ENCODE data around the gene PAEP.
"Not testable (repeated sequence)": the region's sequence is repeated elsewhere in the genome, so short reads cannot be mapped to it uniquely, and the experiment has no call there.

Gene PAEP

DNA sequence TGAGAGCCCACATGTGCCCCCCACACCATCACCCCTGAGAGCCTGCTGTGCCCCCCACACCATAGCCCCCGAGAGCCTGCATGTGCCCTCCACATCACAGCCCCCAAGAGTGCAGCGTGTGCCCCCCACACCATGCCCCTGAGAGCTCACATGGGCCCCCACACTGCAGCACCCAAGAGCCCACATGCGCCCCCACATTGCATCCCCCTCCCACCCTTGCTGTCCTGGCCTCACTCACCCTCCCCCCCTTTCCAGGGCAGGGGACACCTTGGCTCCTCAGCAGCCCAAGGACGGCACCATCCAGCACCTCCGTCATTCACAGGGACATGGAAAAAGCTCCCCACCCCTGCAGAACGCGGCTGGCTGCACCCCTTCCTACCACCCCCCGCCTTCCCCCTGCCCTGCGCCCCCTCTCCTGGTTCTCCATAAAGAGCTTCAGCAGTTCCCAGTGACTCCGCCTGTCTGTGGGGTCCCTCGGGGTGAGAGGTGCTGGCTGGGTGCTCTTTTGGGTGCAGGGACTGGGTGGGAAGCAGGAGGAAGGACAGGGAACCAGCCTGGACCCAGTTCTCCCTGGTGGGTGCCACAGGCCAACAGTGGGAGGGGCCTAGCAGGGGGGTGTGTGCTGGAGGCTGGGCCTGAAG is 35.3 kb upstream of the PAEP start:
- no peak for DNase-seq (ENCODE audit: low spot score)

DNA sequence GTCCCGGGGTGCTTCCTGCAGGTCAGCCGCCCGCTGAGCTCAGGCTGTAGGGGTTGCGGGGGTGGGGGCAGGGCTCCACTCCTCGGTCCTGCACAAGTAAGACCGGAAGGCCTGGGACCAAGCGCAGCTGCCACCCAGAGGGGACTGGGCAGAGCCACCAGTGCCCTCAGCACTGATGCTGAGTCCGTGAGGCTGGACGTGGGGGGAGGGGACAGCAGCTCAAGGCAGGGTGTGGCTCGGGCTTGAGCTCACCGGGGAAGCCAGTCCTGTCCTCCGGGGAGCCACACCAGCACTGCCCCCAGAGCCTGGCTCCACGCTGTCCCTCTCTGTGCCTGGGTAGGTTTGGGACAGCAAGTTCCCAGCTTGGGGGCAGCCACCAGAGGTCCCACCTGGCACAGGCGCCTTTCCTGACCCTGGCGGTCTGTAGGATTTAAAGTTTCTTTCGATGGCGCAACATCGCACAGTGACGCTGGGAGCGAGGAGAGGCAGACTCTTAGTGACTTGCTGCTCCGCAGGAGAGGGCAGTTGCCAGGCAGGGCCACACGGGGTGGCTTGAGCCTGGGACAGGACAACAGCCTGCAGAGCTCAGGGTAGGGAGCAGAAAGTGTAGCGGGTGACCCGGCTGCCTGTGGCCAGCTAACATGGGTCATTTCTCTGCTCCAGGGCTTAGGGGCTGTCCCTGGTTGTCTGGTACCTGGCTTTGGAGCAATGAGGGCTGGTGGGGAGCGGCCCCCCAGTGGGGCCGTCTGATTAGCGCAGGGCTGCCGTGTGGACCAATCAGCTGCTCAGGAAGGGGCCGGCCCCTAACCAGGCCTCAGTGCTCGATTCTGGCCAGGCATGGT is 34.6 kb upstream of the PAEP start:
- no peak for DNase-seq (ENCODE audit: low spot score)

DNA sequence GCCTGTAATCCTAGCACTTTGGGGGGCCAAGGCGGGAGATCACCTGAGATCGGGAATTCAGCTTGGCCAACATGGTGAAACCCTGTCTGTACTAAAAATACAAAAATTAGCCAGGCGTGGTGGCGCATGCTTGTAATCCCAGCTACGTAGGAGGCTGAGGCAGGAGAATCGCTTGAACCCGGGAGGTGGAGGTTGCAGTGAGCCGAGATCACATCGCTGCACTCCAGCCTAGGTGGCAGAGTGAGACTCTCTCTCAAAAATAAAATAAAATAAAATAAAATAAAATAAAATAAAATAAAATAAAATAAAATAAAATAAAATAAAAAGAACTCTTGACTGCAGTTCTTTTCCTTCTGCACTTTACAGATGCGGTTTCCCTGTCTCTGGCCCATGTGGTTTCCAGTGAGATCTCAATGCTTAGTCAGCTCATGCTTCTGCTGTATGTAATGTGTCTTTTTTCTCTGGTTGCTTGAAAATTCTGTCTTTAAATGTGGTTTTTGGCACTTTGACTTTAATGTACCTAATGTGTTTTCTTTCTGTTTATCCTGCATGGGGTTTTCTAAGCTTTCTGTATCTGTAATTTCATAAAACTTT is 32.6 kb upstream of the PAEP start:
- not testable (repeated sequence) for DNase-seq (ENCODE audit: low spot score)

DNA sequence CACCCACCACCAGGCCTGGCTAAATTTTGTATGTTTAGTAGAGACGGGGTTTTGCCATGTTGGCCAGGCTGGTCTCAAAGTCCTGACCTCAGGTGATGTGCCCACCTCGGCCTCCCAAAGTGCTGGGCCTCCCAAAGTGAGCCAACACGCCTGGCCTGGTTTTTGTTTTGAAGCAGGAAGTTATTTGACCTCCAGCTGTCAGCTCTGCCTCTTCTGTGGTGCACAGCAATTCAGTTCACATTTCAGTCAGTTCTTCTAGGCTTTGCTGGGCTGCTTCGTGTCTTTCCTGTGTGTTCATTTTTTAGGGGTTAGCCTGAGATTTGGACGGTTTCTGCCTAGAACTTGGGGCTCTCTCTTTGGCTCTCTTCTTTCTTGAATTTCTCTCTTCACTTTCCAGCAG is 31.4 kb upstream of the PAEP start:
- DNase-seq (ENCODE audit: low spot score) = no peak

DNA sequence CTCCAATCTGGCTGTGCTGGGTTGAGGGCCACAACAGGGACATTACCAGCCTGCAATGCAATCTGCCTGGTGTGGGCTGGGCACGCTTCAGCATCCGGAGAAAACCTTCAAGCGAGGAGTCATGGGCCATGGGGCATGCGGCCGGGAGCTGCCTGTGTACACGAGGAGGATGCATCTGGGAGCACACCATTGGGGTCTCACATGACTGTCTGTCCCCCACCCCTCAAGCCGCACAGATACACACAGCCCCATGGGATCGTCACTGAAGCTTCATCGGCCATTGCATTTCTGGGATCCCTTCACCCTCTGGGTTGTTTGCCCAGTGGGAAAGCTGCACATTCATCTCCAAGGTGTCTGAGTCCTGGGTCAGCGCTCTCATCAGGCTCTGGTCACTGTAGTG is 30.5 kb upstream of the PAEP start:
- no peak for DNase-seq (ENCODE audit: low spot score)

DNA sequence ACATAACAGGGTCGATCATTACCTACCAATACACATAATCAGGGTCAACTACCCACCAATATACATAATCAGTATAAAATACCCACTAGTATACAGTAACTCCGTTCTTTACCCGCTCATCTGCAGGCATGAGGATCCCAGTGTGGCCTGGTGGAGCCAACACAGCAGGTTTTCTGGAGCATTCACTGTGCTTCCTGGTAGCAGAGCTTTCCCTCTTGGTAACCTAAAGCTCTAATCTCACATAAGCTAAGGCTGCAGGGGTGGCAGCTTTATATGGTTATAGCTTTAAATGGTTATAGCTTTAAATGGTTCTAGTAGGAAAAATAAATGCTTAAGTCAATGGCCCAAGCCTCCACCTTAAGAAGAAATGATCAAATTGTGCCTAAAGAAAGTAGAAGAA is 28.4 kb upstream of the PAEP start:
- no peak for DNase-seq (ENCODE audit: low spot score)

DNA sequence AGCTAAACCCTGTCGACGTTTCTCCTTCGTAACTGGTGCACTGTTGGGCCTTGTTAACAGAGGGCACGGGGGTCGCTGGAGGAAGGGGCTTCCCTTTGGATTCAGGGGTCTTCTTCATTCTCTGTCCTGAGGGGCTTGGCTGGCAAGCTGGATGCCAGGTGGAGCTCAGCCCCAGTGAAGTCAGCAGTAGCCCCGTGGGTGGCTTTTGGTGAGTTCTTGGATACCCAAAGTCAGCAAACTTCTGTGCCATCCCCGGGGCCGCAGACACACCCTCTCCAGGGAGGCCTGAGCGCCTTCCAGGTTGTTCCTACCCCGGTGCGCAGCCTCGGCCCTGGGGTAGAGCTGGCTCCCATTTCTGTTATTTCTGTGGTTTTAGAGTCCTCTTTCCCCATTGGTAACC is 27.9 kb upstream of the PAEP start:
- no peak for DNase-seq (ENCODE audit: low spot score)

DNA sequence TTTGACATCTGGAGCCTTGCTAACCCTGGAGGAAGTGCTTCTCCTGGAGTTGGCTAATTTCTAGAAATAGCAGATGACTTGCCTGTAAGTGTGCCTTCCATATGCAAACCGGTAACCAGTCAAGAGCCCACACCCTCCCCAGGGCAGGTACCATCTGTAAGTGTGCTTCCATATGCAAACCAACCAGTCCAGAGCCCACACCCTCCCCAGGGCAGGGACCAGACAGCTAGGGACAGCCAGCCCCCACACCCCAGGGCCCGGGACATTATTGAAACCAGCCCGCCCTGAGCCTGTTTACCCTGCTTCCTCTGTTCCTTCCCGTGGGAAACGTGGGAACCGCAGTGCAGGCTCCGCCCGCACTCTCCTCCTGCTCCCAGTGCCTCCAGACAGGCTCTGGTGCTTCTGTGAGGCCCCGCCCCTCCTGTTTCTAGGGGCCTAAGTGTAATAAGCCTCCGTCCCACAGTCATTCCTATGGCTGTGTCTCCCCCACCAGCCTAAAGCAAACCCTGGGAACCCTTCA is 27.3 kb upstream of the PAEP start:
- not testable (repeated sequence) for DNase-seq (ENCODE audit: low spot score)

DNA sequence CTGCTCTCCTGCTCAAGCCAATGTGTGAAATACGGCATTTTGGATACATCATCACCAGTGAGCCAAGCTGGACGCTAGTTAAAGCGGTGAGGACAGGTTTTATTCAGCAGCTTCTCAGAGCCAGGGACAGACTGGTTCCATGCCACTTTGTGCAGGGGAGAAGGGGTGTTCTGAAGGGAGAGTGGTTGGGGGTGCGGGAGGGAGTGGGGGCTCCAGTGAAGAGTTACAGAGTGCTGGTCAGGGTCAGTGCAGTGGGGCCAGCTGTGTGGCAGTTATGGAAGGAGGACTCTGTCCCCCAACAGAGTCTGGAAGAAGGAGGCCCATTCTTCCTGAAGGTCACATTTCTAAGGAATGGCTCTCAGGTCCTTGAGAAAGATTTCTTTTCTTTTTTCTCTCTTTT is 26.7 kb upstream of the PAEP start:
- not testable (repeated sequence) for DNase-seq (ENCODE audit: low spot score)

DNA sequence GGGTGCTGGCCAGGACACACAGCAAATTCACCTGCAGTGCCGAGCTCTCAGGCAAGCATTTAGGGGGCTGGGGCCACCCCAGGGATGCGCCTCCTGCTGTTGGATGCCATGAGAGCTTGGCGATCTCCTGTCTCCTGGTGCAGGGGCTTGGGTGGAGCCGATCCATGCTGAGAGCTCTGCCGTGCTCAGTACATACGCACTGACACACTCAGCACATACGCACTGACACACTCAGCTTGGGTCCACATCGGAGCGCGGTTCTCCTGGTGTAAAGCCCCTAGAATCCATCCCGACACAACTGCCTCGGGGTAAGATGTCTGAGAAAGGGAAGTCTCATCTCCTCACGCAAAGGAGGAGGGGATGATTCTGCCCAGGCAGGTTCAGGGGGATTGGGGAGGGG is 25.9 kb upstream of the PAEP start:
- not testable (repeated sequence) for DNase-seq (ENCODE audit: low spot score)

DNA sequence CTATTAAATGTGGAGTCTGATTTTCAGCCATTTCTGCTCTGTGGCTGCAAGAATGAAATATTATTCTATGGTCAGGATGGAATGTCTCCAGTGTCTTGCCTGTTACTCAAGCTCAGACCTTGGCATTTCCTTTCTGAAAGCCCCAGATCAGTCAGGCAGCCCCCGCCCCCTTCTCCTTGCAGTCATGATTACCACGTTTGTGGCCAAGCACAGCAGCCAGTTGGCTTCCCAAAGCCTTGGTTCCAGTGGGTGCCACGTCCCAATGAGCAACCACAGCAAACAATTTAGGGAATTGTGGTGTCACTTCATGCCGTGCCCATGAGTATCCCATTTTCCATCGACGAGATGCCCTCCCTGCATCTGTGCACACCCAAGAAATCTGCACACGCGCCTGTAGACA is 25.3 kb upstream of the PAEP start:
- no peak for DNase-seq (ENCODE audit: low spot score)

DNA sequence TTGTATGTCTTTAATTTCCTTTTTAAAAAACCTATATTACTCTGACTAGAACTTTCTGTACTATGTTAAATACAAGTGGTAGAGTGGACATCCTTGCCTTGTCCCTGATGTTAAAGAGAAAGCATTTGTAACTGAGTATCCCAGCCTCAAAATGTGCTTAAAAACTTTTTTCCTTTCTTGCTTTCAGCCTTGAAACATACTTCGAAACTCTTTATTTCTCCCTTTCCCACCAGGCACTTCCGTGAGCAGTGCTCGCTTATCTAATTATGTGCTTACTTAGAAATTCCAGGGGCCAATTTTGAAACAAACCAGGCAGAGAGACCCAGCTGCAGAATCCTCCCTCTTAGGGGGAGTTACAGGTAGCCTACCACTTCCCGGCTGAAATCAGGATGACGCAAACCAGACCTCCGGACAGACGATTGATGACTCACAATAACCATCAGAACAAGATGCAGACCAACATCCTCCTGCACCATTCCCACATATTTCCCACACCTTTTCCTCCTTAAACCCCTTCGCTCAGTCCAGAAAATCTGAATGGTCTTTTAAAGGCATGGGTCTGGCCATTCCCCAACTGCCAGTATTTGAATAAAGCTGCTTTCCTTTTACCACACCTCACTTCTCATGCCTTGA is 18.2 kb upstream of the PAEP start:
- DNase-seq (ENCODE audit: low spot score) = not testable (repeated sequence)

DNA sequence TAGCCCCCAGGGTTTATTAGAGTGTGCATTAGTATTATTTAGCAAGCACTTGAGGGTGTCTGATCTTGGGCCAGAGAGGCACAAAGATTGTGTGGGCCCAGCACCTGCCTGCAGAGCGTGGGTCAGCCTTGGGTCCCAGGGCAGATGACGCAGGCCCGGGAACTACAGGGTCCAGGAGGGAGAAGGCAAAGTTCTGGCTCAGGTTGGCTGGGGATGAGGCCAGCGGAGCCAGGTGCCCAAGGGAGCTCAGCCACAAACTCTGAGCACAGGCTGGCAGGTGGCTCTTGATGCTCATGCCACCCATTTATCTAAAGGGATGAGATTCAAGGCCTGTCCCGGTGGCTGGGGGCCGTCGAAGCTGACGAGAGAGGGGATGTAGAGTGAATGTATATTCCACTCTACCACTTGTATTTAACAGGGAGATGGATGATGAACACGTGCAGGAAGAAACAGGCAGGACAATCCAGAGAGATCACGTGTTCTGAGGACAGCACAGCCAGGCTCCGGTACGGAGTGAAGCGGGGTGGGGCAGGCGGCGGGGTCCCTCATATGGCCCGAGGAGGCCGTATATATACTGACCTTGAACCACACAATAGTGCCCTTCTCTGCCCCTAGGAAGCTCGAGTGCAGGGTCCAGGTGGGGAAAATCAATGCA is 16.4 kb upstream of the PAEP start:
- no peak for DNase-seq (ENCODE audit: low spot score)

DNA sequence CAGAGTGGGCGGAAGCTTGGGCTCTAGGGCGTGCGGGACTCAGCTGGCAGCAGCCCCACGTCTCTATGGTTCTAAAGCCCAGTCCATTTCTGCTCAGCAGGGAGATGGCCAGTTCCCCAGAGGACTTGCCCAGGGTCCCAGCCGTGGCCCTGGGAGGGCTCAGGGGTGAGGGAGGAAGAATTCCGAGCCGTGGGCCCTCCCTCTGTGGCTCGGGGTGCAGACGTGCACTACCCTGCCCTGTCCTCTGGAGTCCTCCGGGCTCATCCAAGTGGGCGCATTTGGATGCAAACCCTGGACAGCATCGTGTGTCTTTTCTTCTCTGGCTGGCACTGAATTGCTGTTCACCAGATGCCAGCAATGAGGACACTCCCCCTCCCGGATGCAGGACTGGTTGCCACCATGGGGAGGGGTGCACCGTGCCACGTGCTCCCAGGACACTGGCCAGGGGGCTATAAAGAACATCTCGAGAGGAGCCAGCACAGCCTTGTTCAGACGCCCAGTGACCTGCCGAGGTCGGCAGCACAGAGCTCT is 15.8 kb upstream of the PAEP start, which contains the start of gene OBP2A:
OBP2A (plus strand) TSS at position 481 of the 531 bp plus-strand sequence. CDS start 55 bp downstream, outside the sequence.
- not testable (repeated sequence) for DNase-seq (ENCODE audit: low spot score)

DNA sequence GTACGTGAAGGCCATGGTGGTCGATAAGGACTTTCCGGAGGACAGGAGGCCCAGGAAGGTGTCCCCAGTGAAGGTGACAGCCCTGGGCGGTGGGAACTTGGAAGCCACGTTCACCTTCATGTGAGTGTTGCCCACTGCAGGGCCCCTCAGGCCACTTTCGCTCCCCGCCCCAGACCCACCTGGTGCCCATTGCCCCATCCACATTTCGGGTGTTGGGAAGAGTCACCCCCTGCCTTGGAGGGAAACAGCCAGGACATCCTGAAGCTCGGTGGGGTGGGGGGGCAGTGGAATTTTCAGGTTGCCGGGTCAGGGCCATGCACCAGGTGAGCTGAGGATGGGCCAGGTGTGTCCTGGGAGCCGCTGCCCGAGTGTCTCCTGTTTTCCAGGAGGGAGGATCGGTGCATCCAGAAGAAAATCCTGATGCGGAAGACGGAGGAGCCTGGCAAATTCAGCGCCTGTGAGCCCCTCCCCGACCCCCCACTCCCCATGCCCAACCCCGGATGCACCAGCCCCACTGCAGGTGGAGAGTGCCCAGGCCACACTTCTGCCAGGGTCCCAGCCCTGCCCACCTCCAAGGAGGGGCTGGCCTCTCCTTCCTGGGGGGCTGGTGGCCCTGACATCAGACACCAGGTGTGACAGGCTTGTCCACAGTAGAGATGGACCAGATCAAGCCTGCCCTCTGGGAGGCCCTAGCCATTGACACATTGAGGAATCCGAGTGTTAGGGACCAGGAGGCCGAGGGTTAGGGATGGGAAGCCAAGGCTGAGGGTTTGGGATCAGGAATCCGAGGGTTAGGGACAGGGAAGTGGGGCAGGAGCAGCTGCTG is 14.6 kb upstream of the PAEP start:
- not testable (repeated sequence) for DNase-seq (ENCODE audit: low spot score)

DNA sequence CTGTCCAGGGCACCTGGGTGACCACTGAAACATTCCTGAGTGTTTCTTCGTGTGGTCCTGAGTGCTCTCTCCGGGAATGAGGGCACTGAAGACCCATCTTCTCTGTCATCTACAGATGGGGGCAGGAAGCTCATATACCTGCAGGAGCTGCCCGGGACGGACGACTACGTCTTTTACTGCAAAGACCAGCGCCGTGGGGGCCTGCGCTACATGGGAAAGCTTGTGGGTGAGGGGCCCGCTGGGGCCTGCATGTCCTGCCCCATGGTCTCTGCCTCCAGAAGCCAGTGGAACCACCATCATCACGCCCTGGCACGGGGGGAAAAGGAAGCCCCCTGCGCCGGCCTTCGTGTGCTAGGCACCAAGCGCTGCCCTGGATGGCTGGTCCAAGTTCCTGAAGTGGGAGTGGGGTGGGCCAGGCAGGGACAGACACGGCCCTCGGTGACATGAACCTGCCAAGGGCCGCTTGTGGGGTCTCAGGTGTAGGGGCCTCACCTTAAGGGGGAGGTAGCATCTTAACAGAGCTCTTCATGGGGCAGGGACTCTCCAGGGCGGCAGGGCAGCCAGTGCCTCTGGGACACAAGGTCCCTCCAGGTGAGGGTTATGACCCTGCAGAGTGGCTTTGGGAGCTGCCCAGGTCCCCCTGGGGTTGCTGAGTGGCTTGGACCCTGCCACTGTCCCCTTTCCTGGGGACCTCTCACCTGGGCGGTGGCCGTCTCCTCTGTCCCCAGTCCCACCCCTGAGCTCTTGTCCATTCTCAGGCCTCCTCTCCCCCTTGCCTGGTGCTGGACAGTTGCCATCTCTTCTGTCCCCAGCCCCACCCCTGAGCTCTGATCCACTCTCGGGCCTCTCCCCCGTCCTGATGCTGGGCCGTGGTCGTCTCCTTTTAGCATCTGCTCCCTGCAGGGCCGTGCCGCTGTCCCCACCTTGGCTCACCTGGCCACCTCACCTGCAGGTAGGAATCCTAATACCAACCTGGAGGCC is 13.5 kb upstream of the PAEP start:
- DNase-seq (ENCODE audit: low spot score) = no peak

DNA sequence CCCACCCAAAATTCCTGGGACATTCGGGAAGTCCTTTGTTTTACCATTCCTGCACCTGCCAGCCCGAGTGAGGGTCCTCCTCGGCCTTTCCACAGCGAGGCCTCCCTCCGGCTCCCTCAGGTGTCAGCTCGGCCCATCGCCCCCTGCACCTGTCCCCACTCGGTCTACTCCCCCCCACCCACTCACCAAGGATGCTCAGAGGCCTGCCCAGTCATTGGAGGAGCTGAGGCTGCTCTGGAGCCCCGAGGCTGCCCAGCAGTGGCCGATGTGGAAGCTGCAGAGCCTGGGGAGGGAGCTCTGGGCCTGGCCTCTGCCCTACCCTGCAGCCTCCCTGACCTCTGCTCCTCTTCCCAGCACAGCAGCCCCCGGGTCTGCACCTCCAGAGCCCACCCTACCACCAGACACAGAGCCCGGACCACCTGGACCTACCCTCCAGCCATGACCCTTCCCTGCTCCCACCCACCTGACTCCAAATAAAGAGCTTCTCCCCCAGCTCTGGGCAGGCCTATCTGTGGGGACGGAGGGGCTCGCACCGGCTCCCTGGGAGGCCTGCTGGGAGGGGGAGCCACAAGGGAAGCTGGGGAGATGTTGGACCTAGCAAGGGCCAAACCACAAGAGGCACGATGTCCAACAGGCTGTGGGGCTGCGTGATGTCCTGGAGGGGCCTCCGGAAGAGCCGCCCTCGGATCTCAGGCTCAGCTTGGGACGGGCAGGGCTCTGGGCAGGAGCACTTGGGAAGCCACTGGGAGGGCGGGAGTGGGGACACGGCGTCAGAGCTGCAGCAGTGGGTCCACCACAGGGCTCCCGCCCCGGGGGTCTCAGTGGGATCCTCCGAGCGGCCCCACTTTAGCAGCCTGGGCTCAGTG is 11.8 kb upstream of the PAEP start:
- not testable (repeated sequence) for DNase-seq (ENCODE audit: low spot score)

DNA sequence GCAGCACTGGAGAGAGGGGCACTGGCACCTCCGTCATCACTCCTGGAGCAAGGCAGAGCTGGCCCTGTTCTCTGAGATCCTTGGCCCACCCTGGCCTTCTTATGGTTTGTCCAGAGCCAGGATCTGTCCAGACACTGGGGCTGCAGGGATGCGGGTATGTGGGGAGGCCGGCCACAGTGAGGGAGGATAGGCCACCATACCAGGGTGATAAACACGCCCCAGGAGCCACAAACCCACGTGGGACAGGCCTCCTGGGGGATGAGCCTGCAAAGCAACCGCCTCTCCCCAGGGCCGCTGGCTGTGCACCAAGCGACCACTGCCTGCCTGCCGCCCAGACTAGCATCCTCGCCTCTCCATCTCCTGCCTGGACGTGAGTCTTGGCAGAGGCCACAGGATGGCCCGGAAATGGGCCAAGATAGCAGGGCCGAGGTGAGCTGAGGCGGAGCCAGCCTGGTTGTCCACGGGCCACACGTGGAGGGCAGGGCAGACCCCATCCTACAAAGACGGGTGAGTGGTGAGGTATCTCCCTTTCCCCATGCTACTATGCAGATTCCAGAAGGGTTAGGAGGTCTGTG is 11.1 kb upstream of the PAEP start:
- DNase-seq (ENCODE audit: low spot score) = no peak
